ENCODE measurements around the gene PRDM16.

Gene PRDM16

DNA sequence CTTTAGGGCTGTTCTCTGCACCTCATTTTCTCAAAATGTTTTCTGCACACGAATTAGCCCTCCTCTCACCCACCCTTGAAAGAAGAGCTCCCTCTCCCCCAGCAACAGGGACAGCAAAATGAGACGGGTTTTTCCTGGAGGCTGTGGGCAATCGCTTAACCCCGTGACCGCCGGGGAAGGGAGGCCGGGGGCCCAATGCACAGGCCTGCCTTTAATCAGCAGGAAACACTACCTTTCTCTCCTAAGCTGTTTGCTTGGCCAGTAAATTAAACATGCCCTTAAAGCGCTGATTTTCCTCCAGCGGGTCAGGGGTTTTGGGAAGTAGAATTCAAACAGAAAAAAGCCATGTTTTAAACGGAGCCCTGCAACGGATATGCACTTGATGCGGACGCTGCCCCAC, 114.4 kb downstream of the PRDM16 start:
- no peak for DNase-seq (ENCODE audit: low read depth, low spot score)

DNA sequence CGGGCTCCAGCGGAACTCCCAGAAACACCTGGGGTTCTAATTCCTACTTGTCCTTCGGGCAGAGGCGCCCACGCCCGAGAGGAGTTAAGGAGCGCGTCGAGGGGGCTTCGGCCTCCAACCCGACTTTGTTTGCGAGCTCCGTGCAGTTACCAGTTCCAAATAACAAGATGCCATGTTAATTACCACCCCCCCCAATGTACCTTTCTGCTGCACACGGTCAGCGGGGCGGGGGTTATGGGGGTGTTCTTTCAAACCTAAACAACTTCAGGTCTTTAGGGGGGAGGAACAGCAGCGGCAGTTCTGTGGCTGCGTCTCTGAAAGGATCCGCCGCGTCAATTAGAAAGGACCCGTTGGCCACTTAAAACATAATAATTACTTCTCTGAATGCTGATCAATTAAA, 114.8 kb downstream of the PRDM16 start:
- no peak for DNase-seq (ENCODE audit: low read depth, low spot score)

DNA sequence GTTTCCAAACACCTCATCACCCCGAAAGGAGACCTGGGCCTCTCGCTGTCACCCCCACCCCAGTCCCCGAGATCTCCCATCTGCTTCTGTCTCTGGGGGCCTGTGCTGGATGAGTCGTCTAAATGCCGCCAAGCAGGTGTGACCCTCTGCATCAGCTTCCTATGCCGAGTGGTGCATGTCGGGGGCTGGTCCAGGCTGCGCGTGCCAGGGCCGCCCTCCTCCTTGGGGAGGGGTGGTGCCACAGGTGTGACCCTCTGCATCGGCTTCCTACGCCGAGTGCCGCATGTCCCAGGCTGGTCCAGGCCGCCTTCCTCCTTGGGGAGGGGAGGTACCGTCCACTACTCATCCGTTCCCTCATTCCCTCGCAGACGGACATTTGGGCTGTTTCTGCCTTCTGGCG, 115.7 kb downstream of the PRDM16 start:
- no peak for DNase-seq (ENCODE audit: low read depth, low spot score)

DNA sequence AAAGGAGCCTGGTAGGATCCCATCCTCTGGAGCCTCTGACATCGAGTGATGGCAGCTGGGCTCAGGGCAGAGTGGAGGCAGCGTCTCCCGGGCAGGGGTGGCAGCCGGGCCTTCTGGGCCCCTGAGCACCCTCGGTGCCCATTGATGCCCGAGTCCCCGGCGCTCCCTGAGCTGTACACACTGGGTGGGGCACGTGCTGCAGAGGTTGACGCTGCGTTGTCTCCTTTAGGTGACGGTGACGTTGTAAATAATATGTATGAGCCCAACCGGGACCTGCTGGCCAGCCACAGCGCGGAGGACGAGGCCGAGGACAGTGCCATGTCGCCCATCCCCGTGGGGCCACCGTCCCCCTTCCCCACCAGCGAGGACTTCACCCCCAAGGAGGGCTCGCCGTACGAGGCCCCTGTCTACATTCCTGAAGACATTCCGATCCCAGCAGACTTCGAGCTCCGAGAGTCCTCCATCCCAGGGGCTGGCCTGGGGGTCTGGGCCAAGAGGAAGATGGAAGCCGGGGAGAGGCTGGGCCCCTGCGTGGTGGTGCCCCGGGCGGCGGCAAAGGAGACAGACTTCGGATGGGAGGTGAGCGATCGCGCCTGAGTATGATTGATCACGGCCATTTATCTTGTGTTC, 117.0 kb downstream of the PRDM16 start:
- DNase-seq (ENCODE audit: low read depth, low spot score): no peak

DNA sequence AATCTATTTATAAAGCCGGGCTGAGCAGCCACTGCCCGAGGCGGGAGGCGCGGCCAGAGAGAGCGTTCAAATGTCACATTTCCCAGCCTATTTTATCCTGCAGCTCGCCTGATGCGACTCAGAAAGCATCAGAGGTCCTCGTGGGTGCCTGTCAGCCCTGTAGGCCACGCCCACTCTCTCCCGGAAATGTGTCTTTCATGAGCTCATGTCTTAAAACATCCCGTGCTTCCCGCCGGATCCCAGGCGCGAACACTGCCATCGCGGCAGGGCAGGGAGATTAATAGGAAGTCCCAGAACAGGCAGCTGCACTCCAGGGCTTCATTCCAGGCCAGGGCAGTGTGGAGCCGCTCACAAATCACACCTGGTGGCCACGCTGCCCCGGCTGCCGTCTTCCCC, 117.5 kb downstream of the PRDM16 start:
- no peak for DNase-seq (ENCODE audit: low read depth, low spot score)

DNA sequence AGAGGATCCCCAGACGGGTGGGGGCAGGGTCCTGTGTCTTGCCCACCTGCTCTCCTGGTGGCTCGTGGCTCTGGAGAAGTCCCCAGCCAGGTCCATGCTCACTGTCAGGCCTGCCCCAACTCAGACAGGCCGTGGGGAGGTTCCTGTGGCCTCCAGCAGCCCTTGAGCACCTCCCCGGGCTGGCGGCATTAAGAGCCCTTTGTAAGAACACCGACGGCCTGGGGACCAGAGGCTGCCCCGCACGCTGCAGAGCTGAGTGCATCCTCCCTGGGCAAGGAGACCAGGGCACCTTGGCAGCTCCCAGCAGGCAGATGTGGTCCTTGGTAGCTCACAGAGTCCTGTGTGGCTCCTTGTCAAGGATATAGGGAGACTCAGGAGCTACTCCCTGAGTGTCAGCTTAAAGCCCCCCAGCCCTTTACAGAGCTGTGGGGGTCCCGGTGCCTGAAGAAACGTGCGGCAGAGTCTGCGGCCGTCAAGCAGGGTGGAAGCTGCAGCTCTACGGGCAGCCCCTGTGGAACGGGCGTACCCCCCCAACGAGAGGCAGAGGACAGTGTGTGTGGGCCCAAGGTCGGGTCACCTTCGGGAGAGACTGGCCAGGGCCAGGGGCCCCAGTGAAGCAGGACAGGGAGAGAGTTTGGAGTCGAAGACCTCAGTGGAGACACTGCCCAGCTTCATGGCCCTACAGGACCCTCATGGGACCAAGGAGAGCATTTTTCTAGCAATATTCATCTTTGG, 118.6 kb downstream of the PRDM16 start:
- DNase-seq (ENCODE audit: low read depth, low spot score): no peak

DNA sequence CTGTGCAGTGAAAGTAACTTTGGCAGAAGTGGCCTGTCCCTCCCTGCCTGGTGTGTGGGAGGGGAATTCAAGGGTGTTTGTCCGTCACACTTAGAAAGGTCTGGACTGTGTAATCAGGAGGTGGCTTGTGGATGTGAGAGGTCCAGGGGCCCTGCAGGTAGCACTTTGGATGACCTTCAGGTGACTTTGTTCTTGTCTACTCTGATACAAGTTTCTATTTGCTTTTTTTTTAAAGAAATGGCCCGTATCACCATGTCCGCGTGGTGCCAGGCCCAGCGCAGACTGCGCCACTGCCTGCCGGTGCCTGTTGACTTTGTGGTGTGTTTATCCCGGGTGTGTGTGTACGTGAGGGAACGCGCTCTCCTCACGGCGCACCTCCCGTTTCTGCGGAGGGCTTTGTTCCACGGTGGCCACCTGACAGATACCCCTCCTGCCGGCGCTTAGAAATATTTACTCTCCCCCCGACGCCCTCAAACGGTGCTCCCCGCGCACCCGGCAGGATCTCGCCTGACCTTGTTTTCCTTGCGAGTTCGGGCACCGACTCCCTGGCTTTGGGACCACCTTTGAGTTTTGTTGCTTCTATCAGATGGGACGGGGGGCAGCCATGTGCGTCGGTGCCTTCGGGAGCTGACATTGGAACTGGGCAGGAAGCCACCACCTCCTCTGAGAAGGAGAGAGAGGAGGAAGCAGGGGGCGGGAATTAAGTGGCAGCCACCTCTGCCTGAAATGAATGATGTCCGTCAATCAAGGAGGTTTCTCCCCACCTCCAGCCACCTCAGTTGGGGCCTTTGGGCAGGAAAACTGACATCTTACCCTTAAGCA, 119.4 kb downstream of the PRDM16 start:
- DNase-seq (ENCODE audit: low read depth, low spot score): no peak

DNA sequence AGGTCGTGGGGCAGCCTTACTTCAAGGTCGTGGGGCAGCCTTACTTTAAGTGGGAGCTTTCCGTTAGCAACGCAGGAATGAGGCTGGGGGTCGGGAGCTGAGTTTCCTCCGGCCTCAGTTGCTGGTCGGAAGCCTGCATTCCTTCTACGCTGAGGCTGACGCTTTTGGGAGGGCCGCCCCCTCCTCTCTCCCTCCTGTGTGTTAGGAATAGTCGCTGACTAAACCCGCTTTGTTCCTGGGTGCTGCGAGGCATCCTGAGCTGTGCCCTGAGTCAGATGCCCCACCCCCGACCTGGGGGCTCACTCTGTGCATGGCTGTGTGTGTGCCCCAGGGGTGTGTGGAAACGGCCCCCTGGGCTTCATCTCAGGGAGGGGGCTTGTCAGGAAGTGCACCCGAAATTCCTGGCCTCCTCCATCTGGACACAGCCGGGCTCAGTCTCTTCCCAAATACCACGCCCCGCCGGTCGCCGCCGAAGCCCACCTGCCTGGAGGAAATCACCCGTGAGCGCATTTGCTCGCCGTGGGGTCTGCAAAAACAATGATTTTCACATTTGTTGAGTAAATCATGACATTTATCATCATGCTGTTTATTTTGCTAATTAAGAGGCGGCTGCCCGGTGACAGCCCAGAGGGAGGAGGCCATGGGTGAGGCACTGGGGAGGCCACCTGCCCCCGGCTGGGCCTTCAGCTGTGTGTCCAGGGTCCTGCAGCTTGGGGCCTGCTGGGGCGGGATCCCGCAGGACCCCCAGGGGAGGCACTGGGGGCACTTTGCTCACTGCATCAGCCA, 121.4 kb downstream of the PRDM16 start:
- no peak for DNase-seq (ENCODE audit: low read depth, low spot score)

DNA sequence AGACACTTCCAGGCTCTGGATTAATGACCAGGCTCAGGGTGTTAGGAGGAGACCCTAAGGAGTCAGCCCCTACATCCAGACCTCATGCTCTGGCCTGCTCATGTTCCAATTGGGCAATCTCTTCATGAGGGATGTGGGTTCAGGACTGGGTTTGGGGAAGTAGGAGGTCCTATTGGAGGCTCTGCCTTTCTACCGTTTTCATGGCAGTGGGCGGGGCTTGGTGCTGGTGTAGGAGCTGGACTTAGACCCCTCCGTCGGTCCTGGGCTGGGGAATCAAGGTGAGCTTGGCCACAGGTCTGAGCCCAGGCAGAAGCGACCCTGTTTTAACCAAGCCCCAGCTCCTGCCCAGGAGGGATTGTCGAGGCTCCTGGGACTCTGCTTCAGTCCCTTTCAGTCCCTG, 123.4 kb downstream of the PRDM16 start:
- no peak for DNase-seq (ENCODE audit: low read depth, low spot score)

DNA sequence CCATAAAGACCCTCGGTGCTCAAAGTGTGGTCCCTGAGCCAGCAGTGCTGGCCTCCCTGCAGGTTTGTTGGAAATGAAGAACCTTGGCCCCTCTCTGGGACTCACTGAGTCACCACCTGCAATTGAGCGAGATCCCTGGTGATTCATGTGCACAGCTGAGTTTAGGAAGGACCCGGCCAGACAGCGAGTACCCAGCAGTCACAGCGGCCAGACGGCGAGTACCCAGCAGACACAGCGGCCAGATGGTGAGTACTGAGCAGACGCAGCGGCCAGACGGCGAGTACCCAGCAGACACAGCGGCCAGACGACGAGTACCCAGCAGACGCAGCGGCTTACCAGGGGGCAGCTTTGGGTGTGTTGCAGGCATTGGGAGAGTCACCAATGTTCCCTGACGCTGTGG, 123.8 kb downstream of the PRDM16 start:
- no peak for DNase-seq (ENCODE audit: low read depth, low spot score)

DNA sequence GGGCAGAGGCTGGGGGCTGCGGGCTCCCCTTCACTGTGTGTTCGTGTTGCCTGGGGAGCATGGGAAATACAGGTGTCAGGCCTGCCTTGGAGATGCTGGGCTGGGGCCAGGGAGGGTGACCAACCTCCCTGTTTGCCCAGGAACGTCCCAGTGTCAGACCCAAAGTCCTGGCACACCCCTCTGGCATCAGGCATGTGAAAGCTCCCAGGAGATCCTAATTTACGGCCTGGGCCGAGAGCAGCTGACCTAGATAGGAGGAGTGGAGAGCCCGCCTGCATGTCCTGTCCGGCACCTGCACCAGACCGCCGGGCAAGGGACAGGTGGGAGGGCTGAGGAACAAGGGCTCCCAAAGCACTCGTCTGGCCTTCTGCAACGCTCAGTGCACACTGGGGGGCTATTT, 124.8 kb downstream of the PRDM16 start:
- DNase-seq (ENCODE audit: low read depth, low spot score): no peak

DNA sequence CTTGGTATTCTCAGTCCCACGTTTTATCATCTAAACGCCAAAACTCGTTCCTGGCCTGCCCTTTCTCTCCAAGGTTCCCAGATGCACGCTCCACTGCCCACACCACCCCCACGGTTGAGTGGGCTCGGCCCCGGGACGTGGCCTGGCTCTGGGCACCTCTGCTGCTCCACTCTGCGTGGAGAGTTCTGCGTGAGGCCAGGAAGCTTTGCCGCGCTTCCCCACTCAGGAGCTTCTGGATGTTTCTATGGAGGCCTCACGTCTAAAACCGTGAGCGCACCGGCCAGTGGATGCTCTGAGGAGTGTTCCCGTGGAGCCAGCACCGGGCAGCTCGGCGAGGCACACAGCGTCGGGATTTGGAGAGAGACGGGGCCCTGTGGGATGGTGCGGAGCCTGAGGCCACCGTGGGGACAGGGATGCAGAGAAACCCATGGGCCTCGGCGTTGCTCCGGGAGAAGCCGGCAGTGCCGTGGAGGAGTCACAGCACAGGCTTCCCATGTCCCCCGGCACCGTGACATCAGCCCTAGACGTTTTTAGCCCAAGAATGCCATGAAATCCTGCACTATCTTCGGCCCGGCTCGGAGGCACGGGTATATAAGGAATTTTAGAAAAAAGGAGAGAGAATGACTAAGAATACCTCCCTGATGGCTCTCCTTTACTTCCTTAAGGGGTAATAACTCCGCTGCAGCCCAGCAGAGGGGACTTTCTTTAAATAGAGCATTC, 125.9 kb downstream of the PRDM16 start:
- no peak for DNase-seq (ENCODE audit: low read depth, low spot score)

DNA sequence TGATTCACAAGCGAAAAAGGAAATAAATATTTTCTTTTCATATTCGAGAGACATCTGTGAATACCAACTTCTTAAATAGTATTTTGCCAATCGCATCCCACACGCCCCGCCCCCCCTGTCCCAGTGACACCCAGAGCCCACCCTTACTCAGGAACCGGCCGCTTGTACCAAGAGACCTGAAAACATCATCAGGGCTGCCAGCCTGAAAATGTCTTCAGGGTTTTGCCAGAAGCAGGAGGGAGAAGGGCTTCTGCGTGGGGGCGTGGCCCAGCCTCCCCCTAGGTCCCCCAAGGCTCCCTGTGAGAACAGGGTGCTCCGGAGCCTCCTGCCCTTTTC, 126.4 kb downstream of the PRDM16 start:
- no peak for DNase-seq (ENCODE audit: low read depth, low spot score)

DNA sequence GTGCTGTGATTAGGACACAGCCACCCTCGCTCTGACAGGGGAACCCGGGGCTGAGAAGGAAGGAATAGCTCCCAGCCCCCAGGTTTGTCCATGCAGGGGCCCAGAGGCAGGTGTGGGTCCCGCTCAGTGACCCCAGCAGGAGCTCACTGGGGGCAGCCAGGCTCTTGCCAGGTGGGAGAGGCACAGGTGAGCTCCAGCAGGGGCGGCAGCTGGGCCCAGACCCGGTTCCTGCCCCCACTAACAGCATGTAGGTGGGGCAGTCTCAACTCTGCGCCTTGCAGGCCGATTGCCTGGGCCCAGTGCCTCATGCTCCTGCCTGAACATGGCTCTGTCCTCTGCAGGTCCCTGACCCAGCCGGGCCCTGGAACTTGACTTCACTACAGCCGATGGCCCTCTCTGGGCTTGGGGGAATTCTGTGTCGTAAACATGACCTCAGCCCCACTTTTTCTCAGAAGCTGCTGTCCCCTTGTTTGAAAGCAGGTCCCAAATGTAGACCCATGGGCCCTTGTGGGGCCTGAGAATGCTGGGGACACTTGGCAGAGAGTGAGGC, 127.0 kb downstream of the PRDM16 start:
- no peak for DNase-seq (ENCODE audit: low read depth, low spot score)

DNA sequence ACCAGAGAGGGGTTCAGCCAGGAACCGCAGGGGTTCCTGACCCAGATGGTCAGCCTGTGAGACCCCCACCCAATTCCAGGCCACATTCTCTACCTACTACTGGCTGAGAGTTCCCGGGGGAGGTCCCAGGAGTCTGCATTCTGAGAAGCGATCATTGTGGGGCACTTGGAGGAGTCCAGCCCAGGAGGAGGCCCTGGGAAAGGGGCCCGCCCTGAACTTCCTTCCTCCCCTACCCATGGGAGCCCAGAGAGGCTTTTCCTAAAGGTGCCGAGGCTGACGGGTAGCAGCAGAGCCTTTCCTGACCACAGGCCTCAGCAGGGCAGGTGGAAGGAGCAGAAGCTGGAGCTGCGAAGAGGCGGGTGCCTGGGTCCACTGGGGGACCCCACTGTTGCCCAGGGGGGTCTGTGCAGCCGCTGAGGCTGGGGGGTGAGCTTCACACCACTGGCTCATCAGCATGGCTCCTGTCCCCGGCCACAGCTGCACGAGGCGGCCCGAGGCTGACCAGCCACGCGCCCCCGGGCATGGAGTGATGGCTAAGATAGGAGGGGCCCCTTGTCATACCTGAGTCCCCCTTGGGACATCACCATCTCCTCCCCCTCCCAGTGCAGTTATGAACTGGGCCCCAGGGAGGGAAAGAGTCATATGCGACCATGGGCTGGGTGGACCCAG, 127.7 kb downstream of the PRDM16 start:
- DNase-seq (ENCODE audit: low read depth, low spot score): no peak

DNA sequence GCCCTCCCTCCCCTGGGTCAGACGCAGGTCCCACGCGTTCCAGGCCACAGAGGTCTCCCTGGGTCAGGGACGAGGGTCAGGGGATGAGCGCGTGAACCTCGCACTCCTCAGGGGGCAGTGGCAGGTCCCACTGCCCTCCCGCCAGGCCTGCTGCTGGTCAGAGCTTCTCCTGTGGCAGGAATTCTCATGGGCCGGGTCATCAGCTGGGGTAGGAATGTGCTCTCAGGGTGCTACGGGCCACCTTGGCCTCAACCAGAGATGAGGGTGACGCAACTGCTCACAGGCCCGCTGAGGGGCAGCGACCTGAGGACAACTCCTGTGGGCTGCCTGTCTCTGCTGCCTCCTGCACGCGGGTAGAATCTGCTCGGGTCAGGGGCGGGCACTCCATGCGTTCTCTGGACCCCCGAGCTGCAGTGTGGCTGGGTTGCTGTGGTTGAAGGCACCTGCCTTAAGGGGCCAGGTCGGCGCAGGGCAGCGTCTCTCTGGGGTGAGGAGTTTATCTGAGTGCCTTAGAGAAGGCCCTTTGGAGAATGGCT, 128.8 kb downstream of the PRDM16 start:
- DNase-seq (ENCODE audit: low read depth, low spot score): no peak

DNA sequence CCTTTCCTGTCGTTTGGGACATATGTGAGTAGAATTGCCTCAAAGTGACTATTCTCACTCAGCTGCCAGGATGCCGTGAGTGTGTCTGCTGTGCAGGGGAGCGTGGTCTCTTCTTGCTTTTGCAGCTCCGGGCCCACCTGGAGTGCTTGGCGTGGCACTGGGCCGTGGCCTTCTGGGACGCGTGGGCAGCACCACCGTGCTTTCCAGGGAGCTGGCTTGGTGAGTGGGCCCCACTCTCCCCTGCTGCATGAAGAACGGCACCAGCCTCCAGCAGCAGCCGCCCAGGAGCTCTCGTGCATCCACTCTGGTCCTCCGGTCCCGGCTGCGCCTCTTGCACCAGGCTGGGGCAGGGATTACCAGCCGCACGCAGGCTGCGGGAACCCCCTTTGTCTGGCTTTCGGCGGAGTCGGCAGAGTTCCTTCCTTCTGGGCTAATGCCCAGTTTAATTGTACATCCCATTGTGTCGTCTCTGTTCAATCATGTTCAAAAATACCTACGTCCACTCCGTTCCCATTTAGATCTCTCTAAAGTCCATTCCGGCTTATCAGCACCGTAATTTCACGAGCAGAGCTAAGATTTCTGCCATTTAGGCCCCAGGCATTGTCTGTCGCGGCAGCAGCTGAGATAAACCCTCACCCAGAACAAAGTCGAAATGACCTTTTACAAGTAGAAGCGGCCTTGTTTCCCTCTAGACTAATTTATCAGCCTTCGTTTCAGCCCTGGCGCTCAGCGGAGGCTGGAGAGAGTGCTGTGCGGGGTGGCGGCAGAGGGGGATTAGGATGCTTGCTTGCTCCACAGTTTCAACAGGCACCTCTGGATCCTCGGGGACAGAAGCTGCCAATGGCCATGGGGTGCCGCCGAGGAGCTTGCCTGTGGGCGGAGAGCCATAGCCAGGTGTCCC, 129.6 kb downstream of the PRDM16 start:
- DNase-seq (ENCODE audit: low read depth, low spot score): no peak

DNA sequence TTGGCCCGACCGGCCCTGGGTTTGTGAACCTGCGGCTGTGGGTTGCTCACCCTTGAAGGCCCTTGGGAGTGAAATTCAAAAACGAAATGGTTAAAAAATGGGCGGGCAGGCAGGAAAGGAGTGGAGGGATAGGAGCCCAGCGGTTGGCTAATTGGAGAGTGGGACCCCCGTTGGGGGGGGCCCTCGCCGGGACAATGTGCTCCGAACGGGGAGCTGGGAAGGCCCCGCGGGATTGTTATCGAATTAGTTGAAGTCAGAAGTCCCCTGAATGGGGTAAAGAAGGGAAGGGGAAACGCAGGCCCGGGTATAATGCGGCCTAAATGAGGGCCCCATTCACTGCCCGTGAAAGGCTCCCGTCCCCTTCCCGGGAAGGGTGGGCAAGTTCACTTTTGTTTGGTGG, 135.7 kb downstream of the PRDM16 start:
- no peak for DNase-seq (ENCODE audit: low read depth, low spot score)

DNA sequence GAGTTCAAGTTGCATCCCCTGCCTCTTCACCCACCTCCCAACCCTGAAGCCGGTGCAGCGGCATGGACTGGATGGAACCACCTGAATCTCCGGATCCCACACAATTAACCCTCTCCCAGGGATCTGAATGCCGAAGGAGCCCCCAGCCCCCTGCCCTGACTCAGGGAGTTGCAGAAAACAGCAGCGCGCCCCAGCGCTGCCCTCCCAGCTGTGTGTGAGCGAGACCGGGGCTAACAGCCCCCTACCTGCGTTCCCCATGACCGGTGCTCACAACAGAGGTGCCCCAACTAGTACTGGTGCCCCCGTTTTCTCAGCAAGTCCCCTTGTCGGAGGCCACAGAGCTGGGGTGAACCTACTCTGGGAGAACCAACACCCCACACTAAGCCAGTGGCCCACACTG, 136.8 kb downstream of the PRDM16 start:
- DNase-seq (ENCODE audit: low read depth, low spot score): no peak
